Chondrocyte (in vitro differentiated cells): ENCODE results near the gene USP32. TPM values are rescaled to one million over a fixed set of nuclear protein-coding genes. Genes with fewer than 3 reads are reported as not detected.
A peak's percentile ranks its signal among the peaks of the same experiment; 100 is the strongest.

Experiments used
- DNase-seq: peaks from one replicate; pipeline ENCODE4 v3.0.0; 2021; ENCODE audit warnings: mixed read lengths, low spot score
- H3K27ac Mint-ChIP-seq: one replicate; pipeline ENCODE4 v1.8.0; 2021; ENCODE audit warnings: mild to moderate bottlenecking, moderate library complexity, mixed read lengths; ENCODE audit not compliant: unreplicated experiment
- H3K27me3 Mint-ChIP-seq: 2 replicates; pipeline ENCODE4 v1.8.0; 2021; ENCODE audit warnings: low read depth, mixed read lengths
- H3K36me3 Mint-ChIP-seq: 2 replicates; pipeline ENCODE4 v1.8.0; 2021; ENCODE audit warnings: low read depth, mixed read lengths
- H3K4me1 Mint-ChIP-seq: 2 replicates; pipeline ENCODE4 v1.8.0; 2021; ENCODE audit warnings: low read depth, mild to moderate bottlenecking, mixed read lengths
- H3K4me3 Mint-ChIP-seq: one replicate; pipeline ENCODE4 v1.8.0; 2021; ENCODE audit warnings: mild to moderate bottlenecking, moderate library complexity, mixed read lengths; ENCODE audit not compliant: unreplicated experiment
- H3K9me3 Mint-ChIP-seq: 2 replicates; pipeline ENCODE4 v1.8.0; 2021; ENCODE audit warnings: low read depth, mixed read lengths
- CTCF ChIP-seq: fragments of 200-600 bp; sonication (generic); IDR thresholded peaks from 2 replicates; pipeline ENCODE4 v1.5.0; 2021; ENCODE audit warnings: antibody characterized with exemption, mild to moderate bottlenecking, moderate library complexity
- total RNA-seq: library from RNA; stranded (reverse); gene quantifications from 3 replicates; pipeline ENCODE4 v1.2.1, GENCODE V29; 2021

USP32 gene
- total RNA-seq, 1 donor from 2014 or later = 42.2 TPM

GRCh38 chr17:60395508-60396065 lies 3.7 kb upstream of the USP32 start:
- H3K27ac Mint-ChIP-seq = no peak overlapping the region
- no peaks in the 10 kb centered on the region for H3K27me3 Mint-ChIP-seq
- H3K4me1 Mint-ChIP-seq = peaks cover 14% of the 10 kb centered on the region
- H3K4me3 Mint-ChIP-seq = no peak overlapping the region
- H3K36me3 Mint-ChIP-seq = no peaks in the 10 kb centered on the region
- TF ChIP-seq CTCF = no peak
- DNase-seq = no peak
- no peaks in the 10 kb centered on the region for H3K9me3 Mint-ChIP-seq

GRCh38 chr17:60393840-60394723 lies 2.1 kb upstream of the USP32 start:
- Mint-ChIP-seq H3K27me3 (no peaks in the 10 kb centered on the region), H3K36me3 (no peaks in the 10 kb centered on the region), H3K27ac (peak overlapping the region; percentile 57), H3K4me3 (no peak overlapping the region), H3K9me3 (no peaks in the 10 kb centered on the region), H3K4me1 (peaks cover 25% of the 10 kb centered on the region)
- TF ChIP-seq CTCF = no peak
- DNase-seq = no peak

- H3K36me3 Mint-ChIP-seq = no peaks in the 10 kb centered on the region
- H3K9me3 Mint-ChIP-seq = no peaks in the 10 kb centered on the region
- peaks cover 35% of the 10 kb centered on the region for H3K4me1 Mint-ChIP-seq
- no peak for DNase-seq
- no peak for TF ChIP-seq CTCF
- H3K4me3 Mint-ChIP-seq = peak overlapping the region; percentile 85
- peak overlapping the region; percentile 99 for H3K27ac Mint-ChIP-seq
- H3K27me3 Mint-ChIP-seq = no peaks in the 10 kb centered on the region
Observed at GRCh38 chr17:60392845-60393702, 1.1 kb upstream of the USP32 start.

- Mint-ChIP-seq H3K27me3 (no peaks in the 10 kb centered on the region), H3K4me1 (peaks cover 41% of the 10 kb centered on the region), H3K4me3 (peak overlapping the region; percentile 85), H3K27ac (peak overlapping the region; percentile 99), H3K9me3 (no peaks in the 10 kb centered on the region), H3K36me3 (no peaks in the 10 kb centered on the region)
- TF ChIP-seq CTCF = no peak
- peak; percentile 89 for DNase-seq
Observed at GRCh38 chr17:60391471-60392041, 377 bp downstream of the USP32 start.
